Mammary epithelial cell (primary cell): ENCODE results near the gene LENG8.

Source experiments
- CTCF ChIP-seq, 2 donors: IDR thresholded peaks in 1 of 2; conservative IDR thresholded peaks in 1 of 2; 2 replicates each; pipeline ENCODE4 v1.5.1; 2011 to 2012; ENCODE audit warnings: inconsistent platforms in 2 of 2, low read length in 2 of 2, mild to moderate bottlenecking in 2 of 2, control low read depth in 1 of 2, low read depth in 1 of 2; ENCODE audit not compliant: insufficient read depth in 1 of 2; ENCODE audit errors: extremely low read depth in 1 of 2
- EZH2 ChIP-seq: IDR thresholded peaks from 2 replicates; pipeline ENCODE4 v1.6.1; 2012; ENCODE audit warnings: low read length, inconsistent platforms, borderline replicate concordance

- TF ChIP-seq CTCF (conservative IDR thresholded peaks at IDR 0.05 in 1 of 2, IDR thresholded peaks at IDR 0.05 in 1 of 2; ENCODE audit: extremely low read depth in 1 of 2, insufficient read depth in 1 of 2, low read depth in 1 of 2, low read length in 2 of 2) (no peak), EZH2 (no peak)
These were observed 32.1 kb upstream of the LENG8 start for GRCh38 chr19:54416695-54417491.
